ENCODE data around the gene GNB1L. TPM values are rescaled to one million over a fixed set of nuclear protein-coding genes. Genes with fewer than 3 reads are reported as not detected.

The GNB1L gene
- total and polyA plus RNA-seq, 10 of the 15 experiments (the other 5 are each of a cell fraction or from before 2014, with no cell fraction given): 0.21 to 19.4 (median 6.8) TPM

- TF ChIP-seq MEF2A (IDR thresholded peaks at IDR 0.05; ENCODE audit: insufficient read depth, low read depth, low read length) (no peak), MAX (IDR thresholded peaks at IDR 0.05; ENCODE audit: low read depth, low read length) (no peak), KDM1A (IDR thresholded peaks at IDR 0.05; ENCODE audit: borderline replicate concordance) (no peak), CEBPB (IDR thresholded peaks at IDR 0.05; ENCODE audit: borderline replicate concordance in 1 of 2, low read depth in 2 of 2, low read length in 2 of 2) (no peak), FOS (IDR thresholded peaks at IDR 0.05; ENCODE audit: borderline replicate concordance, extremely low read depth, insufficient read length) (no peak)
Observed at GRCh38 chr22:19868773-19869471, 14.2 kb upstream of the GNB1L start (continued).

GRCh38 chr22:19868333-19868732, 13.7 kb upstream of the GNB1L start:
- ChIA-PET POLR2A (no interaction called here), SMC1A (ENCODE audit: uncharacterized antibody, unreplicated experiment) (no interaction called here), RAD21 (ENCODE audit: unreplicated experiment) (no interaction called here), CTCF (no interaction called here)
- ATAC-seq: no peak
- no peak for DNase-seq (ENCODE audit: low read depth, low spot score)
- Histone ChIP-seq H3K4me1 (ENCODE audit: control insufficient read depth, insufficient read depth, low read length) (no peaks in the 10 kb centered on the region), H3K4me3 (no peak overlapping the region), H3K4me2 (ENCODE audit: control insufficient read depth, insufficient read depth) (no peak overlapping the region), H3K9me3 (replicated peaks; ENCODE audit: control insufficient read depth, insufficient read depth, low read length) (no peaks in the 10 kb centered on the region), H3K9ac (ENCODE audit: control insufficient read depth, insufficient read depth, low read length) (no peak overlapping the region), H3K27me3 (replicated peaks in 1 of 2; ENCODE audit: control insufficient read depth in 2 of 2, insufficient read depth in 2 of 2, low read length in 1 of 2) (no peaks in the 10 kb centered on the region), H2AFZ (ENCODE audit: control insufficient read depth, low read depth, low read length) (no peak overlapping the region), H4K20me1 (ENCODE audit: control insufficient read depth, insufficient read depth) (no peaks in the 10 kb centered on the region), H3K79me2 (ENCODE audit: control insufficient read depth, insufficient read depth, low read length) (no peaks in the 10 kb centered on the region), H3K36me3 (ENCODE audit: control insufficient read depth in 2 of 2, insufficient read depth in 2 of 2, low read length in 1 of 2) (no peaks in the 10 kb centered on the region), H3K27ac (ENCODE audit: control insufficient read depth, insufficient read depth) (no peak overlapping the region)
- intact Hi-C loops (cut with micrococcal nuclease; ENCODE audit: unreplicated experiment) (no loop called here), in situ Hi-C loops (cut with MboI) (no loop called here)
- 65% methylated on average over 3 of the region's 3 CpGs for WGBS (ENCODE audit: insufficient coverage, insufficient replicate concordance, low lambda C conversion rate, missing lambda C conversion rate)
- no TSS peak for BruUV-seq (replicated peaks)
- no peak for FAIRE-seq
- TF ChIP-seq HDGF (IDR thresholded peaks at IDR 0.05) (no peak), IRF4 (IDR thresholded peaks at IDR 0.05; ENCODE audit: low read depth, low read length) (no peak), WRNIP1 (IDR thresholded peaks at IDR 0.05; ENCODE audit: borderline replicate concordance, low read depth, low read length) (no peak), NR2C1 (IDR thresholded peaks at IDR 0.05) (no peak), MAX (IDR thresholded peaks at IDR 0.05; ENCODE audit: low read depth, low read length) (no peak), TBL1XR1 (IDR thresholded peaks at IDR 0.05; ENCODE audit: low read depth, low read length) (no peak), E2F4 (IDR thresholded peaks at IDR 0.05; ENCODE audit: low read depth, low read length) (no peak), FOS (IDR thresholded peaks at IDR 0.05; ENCODE audit: borderline replicate concordance, extremely low read depth, insufficient read length) (no peak), ZNF592 (IDR thresholded peaks at IDR 0.05) (no peak), ZBTB4 (CRISPR knock-in tag; IDR thresholded peaks at IDR 0.05) (no peak)

All from GM12878 (cell line).